Subcutaneous adipose tissue (tissue), 4 donors: ENCODE results near the gene NSD2. TPM values are rescaled to one million over a fixed set of nuclear protein-coding genes. Genes with fewer than 3 reads are reported as not detected.

Experiments used
- CTCF ChIP-seq: fragments of 450-650 bp; IDR thresholded peaks from one replicate; pipeline ENCODE4 v1.5.1; 2016; ENCODE audit warnings: low read depth, mild to moderate bottlenecking, control low read depth, antibody characterized with exemption, moderate library complexity
- total RNA-seq, 4 donors: library from RNA; depleted of rRNA; stranded (reverse); fragments of >200 nt; gene quantifications; one replicate each; pipeline ENCODE4 v1.1.0, GENCODE V29; 2016

The NSD2 gene
- total RNA-seq, 4 donors from 2014 or later, result 22.3 to 49.9 (median 33.7) TPM

DNA sequence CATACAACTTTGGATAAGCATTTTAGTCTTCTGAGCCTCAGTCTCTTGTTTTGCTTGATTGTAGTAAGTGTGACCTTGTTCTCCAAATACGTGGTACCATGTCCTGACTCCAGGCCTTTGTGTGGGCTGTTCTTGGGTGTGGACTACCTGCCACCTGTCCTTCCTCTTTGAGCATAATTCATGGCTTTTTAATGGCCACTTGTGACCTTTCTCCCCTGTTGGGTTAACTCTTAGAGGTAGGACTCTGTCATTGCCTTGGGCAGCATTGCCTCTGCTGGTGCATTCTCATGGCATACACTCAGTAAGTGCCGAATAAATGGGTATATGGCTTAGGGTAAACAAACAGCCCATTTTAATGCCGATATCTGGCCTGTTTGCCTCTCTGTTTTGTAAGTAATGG is 3.0 kb downstream of the NSD2 start:
- TF ChIP-seq CTCF, result no peak

DNA sequence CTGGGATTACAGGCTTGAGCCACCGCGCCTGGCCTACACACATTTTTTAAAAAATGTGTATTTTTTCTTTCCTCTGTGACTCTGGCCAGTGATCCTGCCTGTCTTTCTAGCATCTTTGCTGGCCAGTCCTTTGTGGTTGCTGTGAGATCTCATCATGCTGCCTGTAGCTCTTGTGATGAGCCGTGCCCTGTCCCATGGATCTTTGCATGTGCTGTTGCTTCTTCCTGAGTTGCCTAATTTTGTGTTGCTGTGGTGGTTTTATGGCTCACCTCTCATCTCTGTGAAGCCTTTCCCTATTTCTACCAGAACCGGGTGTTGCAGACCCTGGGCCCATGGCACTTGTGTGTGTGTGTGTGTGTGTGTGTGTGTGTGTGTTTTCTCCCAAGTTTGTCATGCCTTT is 8.3 kb downstream of the NSD2 start:
- no peak for TF ChIP-seq CTCF

GRCh38 chr4:1880332-1880731 is 9.1 kb downstream of the NSD2 start:
- TF ChIP-seq CTCF, result no peak

- TF ChIP-seq CTCF, result no peak
Observed at GRCh38 chr4:1882850-1883271, 11.7 kb downstream of the NSD2 start.

DNA sequence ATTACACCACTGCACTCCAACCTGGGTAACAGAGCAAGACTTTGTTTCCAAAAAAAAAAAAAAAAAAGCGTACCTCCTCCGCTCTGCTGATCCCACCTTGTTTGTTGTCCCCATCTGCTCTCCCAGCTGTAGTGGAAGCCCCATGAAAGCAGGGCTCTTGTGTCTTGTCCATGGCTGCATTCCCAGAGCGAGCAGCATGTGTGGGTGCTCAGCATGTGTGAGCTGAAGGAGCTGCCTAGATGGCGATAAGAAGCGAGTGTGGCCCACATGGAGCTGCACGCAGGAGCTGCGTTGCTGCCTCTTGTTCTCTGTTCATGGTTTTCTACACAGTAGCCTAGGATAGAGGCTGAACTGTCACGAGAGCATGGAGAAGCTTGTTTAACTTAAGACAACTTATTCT is 12.4 kb downstream of the NSD2 start:
- TF ChIP-seq CTCF, result no peak

DNA sequence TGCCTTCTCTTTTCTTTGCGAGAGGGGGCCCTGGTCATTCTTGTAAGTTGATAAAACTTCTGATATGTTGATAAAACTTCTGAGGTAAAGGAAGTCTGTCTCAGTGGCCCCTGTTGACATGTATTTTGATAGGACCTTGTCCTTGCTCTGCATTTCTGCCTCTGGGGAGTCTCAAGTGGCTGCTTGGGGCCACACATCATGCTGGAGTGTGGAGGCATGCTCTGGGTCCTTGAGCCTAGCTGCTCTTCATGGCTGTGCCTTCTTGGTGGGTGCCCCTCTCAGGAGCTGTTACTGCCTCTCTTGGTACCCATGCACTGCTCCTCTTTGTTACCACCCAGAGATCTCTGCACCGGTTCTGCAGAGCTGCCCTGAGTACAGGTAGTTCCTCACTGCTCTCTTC is 14.2 kb downstream of the NSD2 start:
- TF ChIP-seq CTCF, result no peak

DNA sequence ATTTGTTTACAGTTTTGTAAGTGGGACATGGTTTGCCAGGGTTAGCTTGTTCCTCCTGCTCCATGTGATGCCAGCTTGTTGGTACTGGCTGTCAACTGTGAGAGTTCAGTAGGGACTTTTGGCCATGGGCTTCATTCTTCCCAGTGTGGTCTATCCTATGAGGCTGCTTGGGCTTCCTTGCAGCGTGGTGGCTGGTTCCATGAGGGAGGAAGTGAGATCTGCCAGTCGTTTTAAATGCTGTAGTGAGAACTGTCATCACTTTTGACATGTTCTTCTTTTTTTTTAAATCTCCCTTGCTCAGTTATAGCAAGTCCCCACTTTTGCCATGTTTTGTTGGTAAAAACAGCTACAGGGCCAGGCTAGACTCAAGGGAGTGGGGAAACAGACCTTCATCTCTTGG is 15.9 kb downstream of the NSD2 start:
- no peak for TF ChIP-seq CTCF
